GM19467 (cell line): ENCODE data around the gene ASAP3.
A peak's percentile ranks its signal among the peaks of the same experiment; 100 is the strongest.

Experiments
- ATAC-seq: cut with Tn5 transposase; IDR thresholded peaks from one replicate; pipeline ENCODE4 v1.9.1; 2021; ENCODE audit warnings: mild to moderate bottlenecking, moderate library complexity; ENCODE audit not compliant: unreplicated experiment

ASAP3 gene

DNA sequence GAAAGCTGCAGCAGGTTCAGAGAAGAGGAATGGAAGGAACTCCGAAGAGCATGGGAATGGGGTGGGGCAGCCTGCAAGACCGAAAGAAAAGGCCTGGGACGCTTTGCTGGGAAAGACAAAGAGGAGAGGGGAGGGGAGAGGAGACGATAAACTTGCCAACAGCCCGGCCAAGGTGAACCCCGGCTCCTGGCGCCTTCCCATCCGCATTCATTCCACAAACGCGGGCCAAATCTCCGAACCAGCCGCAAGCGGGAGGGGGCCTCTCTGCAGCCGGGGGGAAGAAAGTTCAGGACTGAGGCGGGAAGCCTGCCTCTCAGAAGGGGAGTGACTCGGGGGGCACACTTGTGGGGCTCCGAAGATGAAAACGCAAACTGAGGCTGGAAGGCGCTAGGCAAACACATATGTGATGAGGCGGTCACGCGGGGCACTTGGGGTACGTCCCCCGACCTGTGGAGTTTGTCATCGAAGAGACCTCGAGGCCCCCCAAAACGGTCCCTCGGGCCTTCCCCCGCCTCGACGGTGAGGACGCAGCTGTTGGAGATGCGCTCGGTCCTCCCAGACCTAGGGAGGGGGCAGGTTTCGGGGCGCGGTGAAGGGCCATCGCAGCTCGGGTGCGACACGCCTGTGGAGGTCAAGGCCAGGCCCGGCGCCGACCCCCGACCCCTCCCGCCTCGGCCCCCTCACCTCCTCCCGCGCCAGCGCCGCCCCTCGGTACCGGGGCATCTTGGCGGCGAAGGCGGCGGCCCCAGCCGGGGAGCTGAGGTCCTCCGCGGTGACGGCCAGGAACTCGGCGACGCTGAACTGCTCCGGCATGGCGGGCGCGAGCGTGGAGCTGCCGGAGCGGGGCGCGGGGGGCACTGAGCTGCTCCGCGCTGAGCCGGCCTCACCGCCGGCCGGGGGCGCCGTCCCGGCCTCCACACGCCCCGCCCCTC is at the start of gene ASAP3:
TSS of gene ASAP3 (minus strand) at position 859 of the 932 bp plus-strand sequence. CDS start at position 813, 46 bp downstream.
- no peak for ATAC-seq

DNA sequence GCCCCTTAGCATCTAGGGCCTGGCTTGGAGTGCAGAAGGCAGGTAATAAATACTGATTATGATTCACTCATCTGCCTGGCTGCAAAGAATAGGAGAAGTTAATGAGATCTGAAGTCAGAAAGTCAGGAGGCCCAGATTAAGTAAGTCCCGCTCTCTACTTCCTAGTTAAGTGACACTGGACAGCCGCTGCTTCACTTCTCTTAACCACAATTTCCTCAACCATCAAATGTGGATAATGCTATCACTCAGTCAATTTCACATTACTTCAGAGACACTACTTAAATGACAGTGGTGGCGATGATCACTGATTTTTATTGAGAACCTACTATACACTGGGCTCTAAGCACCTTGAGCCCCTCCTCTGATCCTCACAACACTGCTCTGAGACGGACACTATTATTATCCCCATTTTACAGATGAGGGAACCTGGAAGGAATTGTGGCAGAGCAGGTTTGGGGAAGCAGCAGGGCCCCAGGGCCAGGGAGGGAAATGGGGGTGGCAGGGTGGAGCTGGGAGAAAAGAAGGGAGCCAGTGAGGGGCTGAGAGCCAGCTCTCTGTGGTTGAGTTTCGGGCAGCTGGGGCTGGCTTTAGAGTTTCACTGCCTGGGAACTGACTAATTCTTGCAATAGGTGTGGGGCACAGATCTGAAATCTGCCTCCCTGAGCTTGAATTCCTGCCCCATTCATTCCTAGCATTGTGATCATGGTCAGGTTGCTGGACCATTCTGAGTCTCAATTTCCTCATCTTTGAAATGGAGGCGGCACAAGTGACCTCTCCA is 49.5 kb upstream of the ASAP3 start:
- no peak for ATAC-seq

GRCh38 chr1:23531562-23532094 is 47.6 kb upstream of the ASAP3 start:
- no peak for ATAC-seq

GRCh38 chr1:23530747-23531561 is 47.0 kb upstream of the ASAP3 start, which contains the start of gene E2F2:
Gene E2F2, minus strand, starts transcription at chr1:23531233. Its CDS starts 440 bp downstream, at chr1:23530793.
- ATAC-seq: no peak

GRCh38 chr1:23530087-23530746 is 46.2 kb upstream of the ASAP3 start:
- ATAC-seq: no peak

DNA sequence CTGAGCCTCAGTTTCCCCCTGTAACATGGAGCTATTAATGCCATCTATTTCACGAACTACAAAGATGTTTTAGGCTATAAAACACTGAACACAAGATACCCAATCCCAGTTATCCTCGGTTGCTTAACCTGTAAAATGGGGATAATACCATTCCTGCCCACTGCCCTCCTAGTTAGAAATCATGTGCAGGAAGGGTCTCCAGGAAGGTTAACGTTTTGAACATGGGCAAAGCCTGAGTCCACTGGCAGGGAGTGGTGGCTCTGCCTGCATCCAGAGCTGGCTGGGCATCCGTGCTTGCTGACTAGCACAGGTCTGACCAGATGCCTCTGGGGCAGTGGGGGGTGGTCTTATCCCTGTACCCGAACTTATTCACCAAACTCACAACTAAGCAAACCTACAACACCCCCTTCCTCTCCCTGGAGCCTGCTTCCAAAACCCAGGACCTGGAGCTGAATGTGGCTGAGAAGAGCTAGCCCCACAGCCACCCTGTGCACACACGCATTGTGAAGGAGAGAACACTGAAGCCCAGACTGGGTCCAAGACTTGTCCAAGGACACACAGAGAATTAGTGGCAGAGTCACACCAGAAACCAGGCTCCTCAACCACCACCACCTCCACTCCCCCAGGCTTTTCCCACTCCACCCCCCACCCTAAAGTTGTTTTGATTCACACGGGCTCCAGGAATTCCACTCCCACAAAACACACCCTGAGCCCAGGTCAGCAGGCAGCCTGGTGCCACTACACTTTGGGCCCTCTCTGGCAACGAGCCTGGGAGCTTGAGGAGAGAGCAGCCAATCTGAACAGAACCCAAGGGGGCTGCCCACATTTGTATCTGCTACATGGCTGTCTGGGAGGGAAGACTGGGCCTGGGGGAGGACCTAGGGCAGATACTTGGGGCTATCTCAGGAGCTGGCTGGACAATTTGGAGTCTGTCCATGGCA is 45.4 kb upstream of the ASAP3 start:
- no peak for ATAC-seq

GRCh38 chr1:23528250-23528978 is 44.4 kb upstream of the ASAP3 start:
- peak; percentile 44 for ATAC-seq

- no peak for ATAC-seq
Observed at GRCh38 chr1:23527900-23528249, 43.9 kb upstream of the ASAP3 start.

- ATAC-seq: no peak
Observed at GRCh38 chr1:23527366-23527765, 43.4 kb upstream of the ASAP3 start.

GRCh38 chr1:23526329-23527041 is 42.5 kb upstream of the ASAP3 start:
- ATAC-seq: no peak

DNA sequence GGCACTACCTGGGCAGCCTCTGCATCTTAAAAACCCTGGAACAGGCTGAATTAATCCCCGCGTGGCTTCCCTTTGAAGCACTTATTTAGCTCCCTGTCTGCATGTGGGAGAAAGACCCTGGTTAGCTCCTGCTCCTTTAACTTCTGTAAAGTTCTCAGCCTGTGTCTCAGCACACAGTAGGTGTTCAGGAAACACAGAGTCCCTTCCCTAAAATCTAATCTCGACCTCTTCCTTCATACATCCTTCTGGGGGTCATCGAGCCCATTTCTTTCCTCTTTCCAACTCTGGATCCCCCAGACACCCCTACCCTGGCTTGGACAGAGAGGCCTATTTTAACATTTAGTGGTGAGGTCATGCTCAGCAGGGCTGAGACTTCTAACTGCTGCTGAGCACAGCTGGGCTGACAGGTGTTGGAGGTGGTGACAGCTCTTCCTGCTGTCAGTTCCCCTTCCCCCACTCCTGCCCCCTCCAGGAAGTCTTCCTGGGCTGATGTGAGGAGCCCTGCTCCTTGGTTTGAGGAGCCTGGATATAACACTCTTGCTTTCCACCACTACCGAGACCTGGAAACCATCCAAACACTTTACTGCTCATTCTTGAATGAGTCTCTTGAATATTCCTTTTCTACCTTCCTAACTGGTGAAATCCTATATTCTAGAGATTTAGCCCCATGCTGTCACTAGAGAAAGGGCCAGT is 41.7 kb upstream of the ASAP3 start:
- ATAC-seq: no peak

GRCh38 chr1:23524716-23525401 is 40.9 kb upstream of the ASAP3 start:
- ATAC-seq: no peak

DNA sequence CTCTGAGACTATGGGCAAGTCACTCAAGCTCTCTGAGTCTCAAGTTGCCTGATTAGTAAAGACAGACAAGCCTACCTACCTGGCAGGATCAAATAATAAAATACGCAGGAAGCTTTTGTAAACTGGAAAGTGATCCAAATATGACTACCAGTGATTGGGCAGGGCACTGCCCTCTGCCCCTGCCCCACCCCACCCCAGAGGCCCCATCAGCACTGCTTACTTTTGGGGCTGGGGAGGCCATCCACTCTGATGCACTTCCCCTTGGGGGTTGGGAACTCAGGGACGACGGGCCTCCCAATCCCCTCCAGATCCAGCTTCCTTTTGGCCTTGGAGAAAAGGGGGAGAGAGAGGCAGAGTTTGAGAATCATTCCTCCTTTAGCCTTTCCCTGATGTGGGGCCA is 40.2 kb upstream of the ASAP3 start:
- no peak for ATAC-seq

GRCh38 chr1:23522244-23522982 is 38.4 kb upstream of the ASAP3 start:
- no peak for ATAC-seq

GRCh38 chr1:23521588-23521987 is 37.6 kb upstream of the ASAP3 start:
- no peak for ATAC-seq

- ATAC-seq: no peak
Observed at GRCh38 chr1:23517581-23517980, 33.6 kb upstream of the ASAP3 start.
